Measurements from ENCODE around the gene FDX2. TPM values are rescaled to one million over a fixed set of nuclear protein-coding genes. Genes with fewer than 3 reads are reported as not detected.

The FDX2 gene
- total and polyA plus RNA-seq, 2 of the 13 experiments (the other 11 are each of a cell fraction or from before 2014, with no cell fraction given), result 21.0 to 24.7 TPM

GRCh38 chr19:10315335-10316214, at the start of gene FDX2 (continued):
- TF ChIP-seq PTBP1 (IDR thresholded peaks at IDR 0.05; ENCODE audit: low read depth, low read length, poor library complexity, severe bottlenecking) (no peak), ZFP36 (IDR thresholded peaks at IDR 0.05; ENCODE audit: borderline replicate concordance, low read depth, low read length, partially characterized antibody) (no peak), TIGD3 (CRISPR knock-in tag; IDR thresholded peaks at IDR 0.05; ENCODE audit: borderline replicate concordance) (no peak; the same call in 1 of the 2 replicates), HOXA5 (CRISPR knock-in tag; IDR thresholded peaks at IDR 0.05) (no peak), TOE1 (CRISPR knock-in tag; IDR thresholded peaks at IDR 0.05) (peak; percentile 34; the same call in 1 of the 2 replicates), EZH2 (conservative IDR thresholded peaks at IDR 0.05; ENCODE audit: low read depth, low read length) (no peak), EEA1 (CRISPR knock-in tag; IDR thresholded peaks at IDR 0.05; ENCODE audit: borderline replicate concordance) (no peak), RNF2 (conservative IDR thresholded peaks at IDR 0.05; ENCODE audit: low read depth) (no peak), PATZ1 (CRISPR knock-in tag; IDR thresholded peaks at IDR 0.05) (peak; percentile 72), SMARCE1 (IDR thresholded peaks at IDR 0.05; ENCODE audit: borderline replicate concordance) (no peak), YEATS4 (CRISPR knock-in tag; IDR thresholded peaks at IDR 0.05; ENCODE audit: borderline replicate concordance) (no peak), DDIT3 (CRISPR knock-in tag; IDR thresholded peaks at IDR 0.05) (no peak), ZMYM3 (CRISPR knock-in tag; IDR thresholded peaks at IDR 0.05) (no peak; the same call in 1 of the 2 replicates), HES4 (CRISPR knock-in tag; IDR thresholded peaks at IDR 0.05; ENCODE audit: borderline replicate concordance) (peak; percentile 72; the same call in 1 of the 2 replicates), ZC3H13 (CRISPR knock-in tag; IDR thresholded peaks at IDR 0.05) (peak; percentile 85), SMARCC2 (IDR thresholded peaks at IDR 0.05) (no peak), ZNF766 (CRISPR knock-in tag; IDR thresholded peaks at IDR 0.05; ENCODE audit: borderline replicate concordance) (no peak), SP140L (CRISPR knock-in tag; IDR thresholded peaks at IDR 0.05; ENCODE audit: borderline replicate concordance) (no peak), ZNF501 (CRISPR knock-in tag; IDR thresholded peaks at IDR 0.05) (no peak), SRF (IDR thresholded peaks at IDR 0.05; ENCODE audit: low read depth, low read length) (0 out of 2 replicates have a peak, but pooled peaks have one; percentile 40), ZNF256 (CRISPR knock-in tag; conservative IDR thresholded peaks at IDR 0.05) (no peak; the same call in 1 of the 2 replicates), PAX8 (CRISPR knock-in tag; IDR thresholded peaks at IDR 0.05; ENCODE audit: borderline replicate concordance) (0 out of 2 replicates have a peak, but pooled peaks have one; percentile 68), ZNF768 (CRISPR knock-in tag; IDR thresholded peaks at IDR 0.05) (no peak; the same call in 1 of the 2 replicates), HDAC2 (CRISPR knock-in tag; IDR thresholded peaks at IDR 0.05) (peak; percentile 65; the same call in 1 of the 2 replicates), POLR2A (IDR thresholded peaks at IDR 0.05; ENCODE audit: insufficient read depth in 1 of 2, low read depth in 2 of 2, low read length in 2 of 2) (peak; percentile 59 to 87), ZBTB7A (CRISPR knock-in tag; IDR thresholded peaks at IDR 0.05) (no peak), ZNF749 (CRISPR knock-in tag; IDR thresholded peaks at IDR 0.05; ENCODE audit: borderline replicate concordance) (no peak)
